Measurements from ENCODE around the gene HDAC4. TPM values are rescaled to one million over a fixed set of nuclear protein-coding genes. Genes with fewer than 3 reads are reported as not detected.

Gene HDAC4
- total RNA-seq, 6 donors from 2014 or later: 16.1 to 108 (median 45.0) TPM

DNA sequence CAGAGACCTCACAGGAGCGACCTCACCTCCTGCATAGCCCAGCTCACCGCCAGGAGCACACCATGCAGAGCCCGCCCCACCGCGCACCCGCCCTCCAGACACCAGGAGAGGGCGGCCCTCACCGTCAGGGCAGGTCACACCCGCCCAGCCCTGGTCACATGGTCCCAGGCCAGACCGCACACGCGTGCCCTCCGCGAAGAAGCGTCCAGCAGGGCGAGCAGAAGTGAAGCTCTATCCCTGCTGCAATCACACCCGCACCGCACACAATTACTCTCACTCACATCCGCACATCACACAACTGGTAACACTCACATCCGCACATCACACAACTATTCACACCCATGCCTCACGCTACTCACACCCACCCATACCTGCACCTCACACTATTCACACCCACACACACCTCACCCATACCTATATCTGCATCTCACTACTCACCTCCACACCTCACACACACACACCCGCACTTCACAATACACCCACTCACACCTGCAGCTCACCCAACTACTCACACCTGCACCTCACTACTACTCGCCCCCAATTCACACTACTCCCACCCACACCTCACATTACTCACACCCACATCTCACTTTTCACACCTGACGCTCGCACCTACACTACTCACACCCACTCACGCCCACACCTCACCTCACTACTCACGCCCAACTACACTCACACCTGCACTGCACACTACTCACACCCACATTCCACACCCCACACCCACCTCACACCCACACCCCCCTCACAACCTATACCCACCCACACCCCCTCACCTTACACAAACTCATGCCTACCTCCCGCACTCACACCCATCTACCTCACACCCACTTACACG, 242.0 kb downstream of the HDAC4 start:
- peak; percentile 20 to 76 for DNase-seq
- no peak overlapping the region for H3K27ac ChIP-seq
- H3K4me1 ChIP-seq: peaks cover 0 to 10% (median 8%) of the 10 kb centered on the region in 4 donors
- TF ChIP-seq, protein P1, sequence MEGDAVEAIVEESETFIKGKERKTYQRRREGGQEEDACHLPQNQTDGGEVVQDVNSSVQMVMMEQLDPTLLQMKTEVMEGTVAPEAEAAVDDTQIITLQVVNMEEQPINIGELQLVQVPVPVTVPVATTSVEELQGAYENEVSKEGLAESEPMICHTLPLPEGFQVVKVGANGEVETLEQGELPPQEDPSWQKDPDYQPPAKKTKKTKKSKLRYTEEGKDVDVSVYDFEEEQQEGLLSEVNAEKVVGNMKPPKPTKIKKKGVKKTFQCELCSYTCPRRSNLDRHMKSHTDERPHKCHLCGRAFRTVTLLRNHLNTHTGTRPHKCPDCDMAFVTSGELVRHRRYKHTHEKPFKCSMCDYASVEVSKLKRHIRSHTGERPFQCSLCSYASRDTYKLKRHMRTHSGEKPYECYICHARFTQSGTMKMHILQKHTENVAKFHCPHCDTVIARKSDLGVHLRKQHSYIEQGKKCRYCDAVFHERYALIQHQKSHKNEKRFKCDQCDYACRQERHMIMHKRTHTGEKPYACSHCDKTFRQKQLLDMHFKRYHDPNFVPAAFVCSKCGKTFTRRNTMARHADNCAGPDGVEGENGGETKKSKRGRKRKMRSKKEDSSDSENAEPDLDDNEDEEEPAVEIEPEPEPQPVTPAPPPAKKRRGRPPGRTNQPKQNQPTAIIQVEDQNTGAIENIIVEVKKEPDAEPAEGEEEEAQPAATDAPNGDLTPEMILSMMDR (IDR thresholded peaks at IDR 0.05): no peak
- no peak for TF ChIP-seq POLR2A (IDR thresholded peaks at IDR 0.05)
- no peak for TF ChIP-seq POLR2AphosphoS5 (IDR thresholded peaks at IDR 0.05)
- TF ChIP-seq EP300 (IDR thresholded peaks at IDR 0.05): no peak
- H3K9me3 ChIP-seq: no peaks in the 10 kb centered on the region
- no peak overlapping the region for H3K4me3 ChIP-seq
- peak in 1 of 2 donors; percentile 16 for ATAC-seq (ENCODE audit: low FRiP score in 2 of 2)
- 97 to 98% methylated on average over 27 to 29 of the region's 29 CpGs for WGBS, 2 donors
- no peaks in the 10 kb centered on the region for H3K27me3 ChIP-seq
- H3K36me3 ChIP-seq: peaks cover 12 to 67% (median 45%) of the 10 kb centered on the region in 4 donors

DNA sequence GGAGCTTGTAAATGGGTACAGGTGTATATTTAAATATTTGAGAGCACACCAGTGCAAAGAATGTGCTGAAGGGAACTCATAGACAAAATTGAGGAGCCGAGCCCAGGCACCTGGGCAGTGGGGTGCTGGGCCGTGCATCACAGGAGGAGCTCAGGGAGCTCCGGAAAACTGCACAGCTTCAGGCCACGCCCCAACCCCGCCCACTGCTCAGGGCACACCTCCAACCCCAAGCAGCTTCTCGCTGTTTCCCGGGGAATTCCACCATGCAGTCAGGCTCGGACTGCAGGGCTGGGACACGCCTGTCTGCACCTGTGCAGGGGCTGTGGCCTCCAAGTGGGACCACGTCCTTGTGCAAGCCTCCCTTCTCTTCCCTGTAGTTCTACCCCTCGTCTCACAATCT, 243.0 kb downstream of the HDAC4 start:
- no peaks in the 10 kb centered on the region for H3K9me3 ChIP-seq
- TF ChIP-seq POLR2A (IDR thresholded peaks at IDR 0.05): no peak
- no peak for TF ChIP-seq EP300 (IDR thresholded peaks at IDR 0.05)
- TF ChIP-seq, protein P1 (IDR thresholded peaks at IDR 0.05): no peak
- TF ChIP-seq POLR2AphosphoS5 (IDR thresholded peaks at IDR 0.05): no peak
- H3K4me3 ChIP-seq: no peak overlapping the region
- WGBS, 2 donors: 61 to 65% methylated on average over 11 of the region's 11 CpGs
- no peaks in the 10 kb centered on the region for H3K27me3 ChIP-seq
- peak; percentile 57 to 86 for DNase-seq
- peak in 1 of 2 donors; percentile 39 for ATAC-seq (ENCODE audit: low FRiP score in 2 of 2)
- H3K4me1 ChIP-seq: peaks cover 0 to 10% (median 5%) of the 10 kb centered on the region in 4 donors
- peaks cover 6 to 67% (median 39%) of the 10 kb centered on the region in 4 donors for H3K36me3 ChIP-seq
- H3K27ac ChIP-seq: peak overlapping the region in 1 of 4 donors; percentile 17

DNA sequence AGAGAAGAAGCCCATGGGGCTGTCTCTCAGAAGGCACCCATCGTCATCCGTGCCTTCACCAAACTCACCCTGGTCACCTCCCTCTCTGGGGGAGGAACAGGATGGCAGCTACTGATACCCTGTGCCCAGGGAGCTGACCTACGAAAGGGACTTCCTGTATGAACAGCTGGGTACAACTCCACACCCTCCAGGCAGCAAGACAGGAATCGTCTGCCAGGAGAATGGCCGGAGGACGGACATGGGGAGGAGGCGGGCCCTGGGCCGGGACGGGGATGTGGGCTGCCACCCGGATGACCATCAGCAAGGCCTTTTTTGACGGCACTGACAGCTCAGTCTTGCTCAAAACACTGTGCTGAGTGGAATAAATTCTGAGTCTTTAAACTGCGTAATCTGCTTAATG, 243.6 kb downstream of the HDAC4 start:
- H3K27ac ChIP-seq: peak overlapping the region in 1 of 4 donors; percentile 17
- 58 to 65% methylated on average over 12 of the region's 12 CpGs for WGBS, 2 donors
- no peak overlapping the region for H3K4me3 ChIP-seq
- H3K4me1 ChIP-seq: peaks cover 0 to 10% (median 5%) of the 10 kb centered on the region in 4 donors
- peaks cover 6 to 67% (median 42%) of the 10 kb centered on the region in 4 donors for H3K36me3 ChIP-seq
- H3K9me3 ChIP-seq: no peaks in the 10 kb centered on the region
- DNase-seq (peak in 1 of 2 donors; percentile 24), ATAC-seq (ENCODE audit: low FRiP score in 2 of 2) (no peak)
- no peaks in the 10 kb centered on the region for H3K27me3 ChIP-seq
- TF ChIP-seq POLR2AphosphoS5 (IDR thresholded peaks at IDR 0.05): peak in 1 of 2 donors; percentile 40
- no peak for TF ChIP-seq POLR2A (IDR thresholded peaks at IDR 0.05)
- peak in 2 of 4 donors; percentile 15 to 26 for TF ChIP-seq EP300 (IDR thresholded peaks at IDR 0.05)
- TF ChIP-seq, protein P1 (IDR thresholded peaks at IDR 0.05): no peak

DNA sequence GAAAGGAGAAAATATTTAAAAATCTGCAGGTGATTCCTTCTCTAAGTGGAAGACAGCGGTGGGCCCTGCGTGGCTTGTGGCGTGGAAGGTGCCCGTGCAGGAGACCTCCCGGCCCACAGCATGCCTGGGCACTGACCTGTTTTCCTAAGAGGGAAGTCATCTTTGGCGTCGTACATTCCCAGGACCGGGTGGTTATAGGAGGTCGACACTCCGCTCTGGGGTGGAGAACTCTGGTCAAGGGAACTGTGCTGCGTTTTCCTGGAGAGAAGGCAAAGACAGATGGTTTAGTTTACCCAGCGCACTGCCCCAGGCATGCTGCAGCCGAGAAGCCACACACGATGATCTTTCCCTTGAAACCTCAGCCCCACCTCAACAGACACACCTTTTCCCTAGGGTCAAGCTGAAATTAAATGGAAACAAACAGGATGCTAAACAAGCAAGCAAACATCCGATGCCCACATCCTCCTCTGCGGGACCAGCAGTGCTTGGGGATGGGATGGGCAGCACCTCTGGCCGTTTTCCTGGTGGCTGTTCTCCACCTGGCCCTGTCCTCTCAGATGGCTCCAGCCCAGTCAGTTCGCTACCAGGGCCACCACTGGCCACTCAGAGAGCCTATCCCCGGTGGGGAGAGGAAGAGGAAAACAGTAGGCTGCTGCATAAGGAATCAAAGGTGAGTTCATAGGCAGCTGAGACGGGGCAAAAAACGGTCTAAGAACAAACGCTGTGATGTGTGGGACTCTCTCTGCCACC, 244.1 kb downstream of the HDAC4 start:
- peaks cover 6 to 68% (median 43%) of the 10 kb centered on the region in 4 donors for H3K36me3 ChIP-seq
- H3K27me3 ChIP-seq: no peaks in the 10 kb centered on the region
- peaks cover 0 to 10% (median 5%) of the 10 kb centered on the region in 4 donors for H3K4me1 ChIP-seq
- DNase-seq (peak in 1 of 2 donors; percentile 16), ATAC-seq (ENCODE audit: low FRiP score in 2 of 2) (no peak)
- TF ChIP-seq, protein P1 (IDR thresholded peaks at IDR 0.05): no peak
- no peak for TF ChIP-seq EP300 (IDR thresholded peaks at IDR 0.05)
- no peak for TF ChIP-seq POLR2A (IDR thresholded peaks at IDR 0.05)
- no peak for TF ChIP-seq POLR2AphosphoS5 (IDR thresholded peaks at IDR 0.05)
- H3K9me3 ChIP-seq: no peaks in the 10 kb centered on the region
- 85 to 90% methylated on average over 22 of the region's 22 CpGs for WGBS, 2 donors
- no peak overlapping the region for H3K4me3 ChIP-seq
- peak overlapping the region in 1 of 4 donors; percentile 13 for H3K27ac ChIP-seq
